Suprapubic skin (tissue), 3 donors: ENCODE measurements around the gene THEM5.

ENCODE experiments used
- CTCF ChIP-seq, 2 donors: fragments of 200-600 bp in 1 of 2; fragments of 450-650 bp in 1 of 2; sonication (generic) in 1 of 2; IDR thresholded peaks; one replicate each; pipeline ENCODE4 v1.5.1; 2016 to 2019; ENCODE audit warnings: antibody characterized with exemption in 2 of 2, mild to moderate bottlenecking in 1 of 2, moderate library complexity in 1 of 2
- POLR2A ChIP-seq, 2 donors: fragments of 450-650 bp; IDR thresholded peaks; one replicate each; pipeline ENCODE4 v1.6.1; 2017; ENCODE audit warnings: antibody characterized with exemption in 2 of 2, mild to moderate bottlenecking in 2 of 2, moderate library complexity in 2 of 2

- TF ChIP-seq CTCF (IDR thresholded peaks at IDR 0.05) (no peak), POLR2A (IDR thresholded peaks at IDR 0.05) (no peak)
These were observed 10.1 kb downstream of the THEM5 start for GRCh38 chr1:151843398-151843797.
